SK-N-SH (cell line): ENCODE results near the gene CACNG5. TPM values are rescaled to one million over a fixed set of nuclear protein-coding genes. Genes with fewer than 3 reads are reported as not detected.

Experiments used
- CTCF ChIA-PET: fragments of 300-600, 350-600 bp; formaldehyde crosslinking; extraction: SDS; loops from one replicate; lab custom pipeline; 2021; lab: Yijun Ruan, JAX
- POLR2A ChIA-PET: fragments of 350-600 bp; sonication (Branson Sonifier 250); formaldehyde crosslinking; extraction: SDS; loops from one replicate; lab custom pipeline; 2020; ENCODE audit warnings: antibody characterized with exemption, inconsistent platforms; lab: Yijun Ruan, JAX
- DNase-seq: peaks from one replicate; pipeline ENCODE4 v3.0.0; 2012
- H2AFZ ChIP-seq: fragments of 200-600 bp; sonication (generic); 2 replicates; pipeline ENCODE4 v1.8.1; 2016; ENCODE audit warnings: antibody characterized with exemption, mild to moderate bottlenecking, low read depth
- H3F3A ChIP-seq: fragments of 200-600 bp; sonication (generic); replicated peaks from 2 replicates; pipeline ENCODE3; 2016; ENCODE audit warnings: antibody characterized with exemption, mild to moderate bottlenecking; ENCODE audit not compliant: insufficient read depth
- H3K27ac ChIP-seq, 2 experiments: fragments of 200-500 bp in 1 of 2; fragments of 200-600 bp in 1 of 2; sonication (Bioruptor generic) in 1 of 2; sonication (generic), shearing (Covaris generic) in 1 of 2; 2 replicates each; pipeline versions ENCODE4 v1.5.1 to v1.6.1; 2014 to 2016; ENCODE audit warnings: low read depth in 2 of 2, inconsistent platforms in 1 of 2, low read length in 1 of 2, mild to moderate bottlenecking in 1 of 2, mixed read lengths in 1 of 2
- H3K27me3 ChIP-seq: fragments of 200-600 bp; sonication (generic), shearing (Covaris generic); 2 replicates; pipeline ENCODE4 v1.6.1; 2016; ENCODE audit warnings: mixed run types; ENCODE audit not compliant: insufficient read depth
- H3K36me3 ChIP-seq, 2 experiments: fragments of 200-500 bp in 1 of 2; fragments of 200-600 bp in 1 of 2; sonication (Bioruptor generic) in 1 of 2; sonication (generic) in 1 of 2; replicated peaks in 1 of 2; 2 replicates each; pipeline versions ENCODE3 to v1.5.1; 2014 to 2016; ENCODE audit warnings: low read length in 1 of 2, mild to moderate bottlenecking in 1 of 2; ENCODE audit not compliant: insufficient read depth in 2 of 2, control insufficient read depth in 1 of 2
- H3K4me1 ChIP-seq, 2 experiments: fragments of 200-500 bp in 1 of 2; fragments of 200-600 bp in 1 of 2; sonication (Bioruptor generic) in 1 of 2; sonication (generic), shearing (Covaris generic) in 1 of 2; 2 replicates each; pipeline versions ENCODE4 v1.5.1 to v1.6.1; 2014 to 2016; ENCODE audit warnings: low read depth in 1 of 2, low read length in 1 of 2, mixed run types in 1 of 2; ENCODE audit not compliant: insufficient read depth in 2 of 2, control insufficient read depth in 1 of 2
- H3K4me2 ChIP-seq: fragments of 200-600 bp; sonication (generic), shearing (Covaris generic); 2 replicates; pipeline ENCODE4 v1.6.1; 2017; ENCODE audit warnings: mixed run types
- H3K4me3 ChIP-seq, 2 experiments: fragments of 200-500 bp in 1 of 2; fragments of 200-600 bp in 1 of 2; sonication (Bioruptor generic) in 1 of 2; sonication (generic), shearing (Covaris generic) in 1 of 2; 2 replicates each; pipeline versions ENCODE4 v1.5.1 to v1.8.1; 2014 to 2016; ENCODE audit warnings: low read depth in 2 of 2, inconsistent platforms in 1 of 2, low read length in 1 of 2, mild to moderate bottlenecking in 1 of 2, mixed read lengths in 1 of 2, moderate library complexity in 1 of 2
- H3K79me2 ChIP-seq: fragments of 200-600 bp; sonication (generic); 2 replicates; pipeline ENCODE4 v1.8.1; 2017; ENCODE audit warnings: mild to moderate bottlenecking; ENCODE audit not compliant: insufficient read depth
- H3K9ac ChIP-seq: fragments of 200-600 bp; sonication (generic); 2 replicates; pipeline ENCODE4 v1.6.1; 2017; ENCODE audit warnings: mixed run types
- H3K9me2 ChIP-seq: fragments of 200-600 bp; sonication (generic); 2 replicates; pipeline ENCODE4 v1.6.1; 2017; ENCODE audit warnings: mixed run types
- H3K9me3 ChIP-seq: fragments of 200-600 bp; sonication (generic); 2 replicates; pipeline ENCODE4 v1.6.1; 2017; ENCODE audit warnings: mixed run types, mild to moderate bottlenecking, moderate library complexity
- H4K20me1 ChIP-seq: fragments of 200-600 bp; sonication (generic); 2 replicates; pipeline ENCODE4 v1.6.1; 2017; ENCODE audit warnings: mild to moderate bottlenecking, mixed run types; ENCODE audit not compliant: insufficient read depth
- CHD2 ChIP-seq: fragments of 150-350 bp; IDR thresholded peaks from 2 replicates; pipeline ENCODE4 v1.6.1; 2018; ENCODE audit warnings: low read length; ENCODE audit not compliant: partially characterized antibody
- ELF1 ChIP-seq: IDR thresholded peaks from 2 replicates; pipeline ENCODE4 v1.4.0; 2012
- FOSL2 ChIP-seq: IDR thresholded peaks from 2 replicates; pipeline ENCODE4 v1.4.0; 2012; ENCODE audit warnings: low read depth, mild to moderate bottlenecking, moderate library complexity, borderline replicate concordance
- FOXJ3 ChIP-seq: sonication (generic); formaldehyde crosslinking; IDR thresholded peaks from 2 replicates; pipeline ENCODE4 v1.5.1; 2020; ENCODE audit warnings: mild to moderate bottlenecking, missing genetic modification reagents
- GABPA ChIP-seq: IDR thresholded peaks from 2 replicates; pipeline ENCODE4 v1.4.0; 2012; ENCODE audit warnings: low read depth, mild to moderate bottlenecking
- GATA2 ChIP-seq: sonication (generic); formaldehyde crosslinking; IDR thresholded peaks from 2 replicates; pipeline ENCODE4 v1.5.0; 2020; ENCODE audit warnings: mild to moderate bottlenecking, missing genetic modification reagents
- JUND ChIP-seq: IDR thresholded peaks from 2 replicates; pipeline ENCODE4 v1.4.0; 2012
- MEF2A ChIP-seq: IDR thresholded peaks from 2 replicates; pipeline ENCODE4 v1.4.0; 2012; ENCODE audit warnings: low read depth, borderline replicate concordance
- MXI1 ChIP-seq: IDR thresholded peaks from 2 replicates; pipeline ENCODE4 v1.6.1; 2012; ENCODE audit warnings: mild to moderate bottlenecking, low read depth, low read length, improper control_type of control experiment
- NFIC ChIP-seq: IDR thresholded peaks from 2 replicates; pipeline ENCODE4 v1.4.0; 2012; ENCODE audit warnings: borderline replicate concordance
- NRF1 ChIP-seq: IDR thresholded peaks from 2 replicates; pipeline ENCODE4 v1.6.1; 2012; ENCODE audit warnings: low read depth, mild to moderate bottlenecking, low read length
- PBX3 ChIP-seq: IDR thresholded peaks from 2 replicates; pipeline ENCODE4; 2012
- REST ChIP-seq: IDR thresholded peaks from 2 replicates; pipeline ENCODE4 v1.6.1; 2012; ENCODE audit warnings: mild to moderate bottlenecking, low read depth, low read length, moderate library complexity
- SMC3 ChIP-seq: IDR thresholded peaks from 2 replicates; pipeline ENCODE4 v1.6.1; 2012; ENCODE audit warnings: low read depth, low read length, improper control_type of control experiment
- TEAD4 ChIP-seq: IDR thresholded peaks from 2 replicates; pipeline ENCODE4 v1.4.0; 2012; ENCODE audit warnings: mild to moderate bottlenecking, borderline replicate concordance; ENCODE audit not compliant: insufficient read depth
- USF1 ChIP-seq: IDR thresholded peaks from 2 replicates; pipeline ENCODE4 v1.4.0; 2012; ENCODE audit warnings: low read depth, borderline replicate concordance
- YY1 ChIP-seq: IDR thresholded peaks from 2 replicates; pipeline ENCODE4 v1.4.0; 2012; ENCODE audit warnings: low read depth, mild to moderate bottlenecking
- WGBS: methylation state at CpG from one replicate; pipeline ENCODE4 v1.1.6; 2017; ENCODE audit warnings: low lambda C conversion rate; 5-methylcytosine and 5-hydroxymethylcytosine counted together
- polyA plus RNA-seq, 3 experiments: library from polyadenylated mRNA; depleted of rRNA; stranded (reverse); fragments of >200 nt; gene quantifications; 2 replicates each; pipeline ENCODE4 v1.2.3, GENCODE V29; 2012

Gene CACNG5
- polyA plus RNA-seq, 1 of the 3 experiments (the other 2 are of a cell fraction) = 0.10 TPM

- CTCF ChIA-PET = no interaction called here
- POLR2A ChIA-PET = no interaction called here
- whole genome bisulfite sequencing = 38% methylated on average over 8 of the region's 8 CpGs
Measured at GRCh38 chr17:66822009-66822408, 12.9 kb upstream of the CACNG5 start.

More at GRCh38 chr17:66822009-66822408, 12.9 kb upstream of the CACNG5 start:
- no peak for DNase-seq
- Histone ChIP-seq H3K9me3 (peaks cover 4% of the 10 kb centered on the region; the same call in 1 of the 2 replicates), H3K27ac (no peak overlapping the region), H3K36me3 (no peaks in the 10 kb centered on the region), H3F3A (no peaks in the 10 kb centered on the region), H3K9ac (no peak overlapping the region), H3K79me2 (no peaks in the 10 kb centered on the region), H3K4me1 (no peaks in the 10 kb centered on the region), H3K4me2 (no peak overlapping the region), H3K4me3 (no peak overlapping the region), H2AFZ (no peak overlapping the region), H3K9me2 (no peaks in the 10 kb centered on the region), H3K27me3 (peaks cover 3% of the 10 kb centered on the region; the same call in 1 of the 2 replicates), H4K20me1 (no peaks in the 10 kb centered on the region)
- TF ChIP-seq FOSL2 (no peak), PBX3 (no peak), MXI1 (no peak), NRF1 (no peak), GABPA (no peak), REST (no peak), CHD2 (no peak), USF1 (no peak), FOXJ3 (CRISPR knock-in tag) (no peak), TEAD4 (no peak), YY1 (no peak), JUND (no peak), NFIC (no peak), ELF1 (no peak), GATA2 (CRISPR knock-in tag) (no peak), SMC3 (no peak), MEF2A (no peak)
